Uterus (tissue), 4 donors: Measurements from ENCODE around the gene OR5C1. TPM values are rescaled to one million over a fixed set of nuclear protein-coding genes. Genes with fewer than 3 reads are reported as not detected.

Experiments used
- DNase-seq, 2 donors: peaks; one replicate each; pipeline ENCODE4 v3.0.0-alpha.2; 2019 to 2020
- H3K27ac ChIP-seq, 2 donors: fragments of 200-600 bp; sonication (generic); 1 replicate in 1 of 2; 2 replicates in 1 of 2; pipeline ENCODE4 v1.5.1; 2016 to 2018
- H3K27me3 ChIP-seq, 2 donors: fragments of 200-600 bp; sonication (generic); one replicate each; pipeline ENCODE4 v1.5.1; 2018 to 2019; ENCODE audit warnings: control low read depth in 1 of 2
- H3K36me3 ChIP-seq, 2 donors: fragments of 200-600 bp; sonication (generic); one replicate each; pipeline ENCODE4 v1.5.1; 2019; ENCODE audit warnings: control low read depth in 1 of 2
- H3K4me1 ChIP-seq, 2 donors: fragments of 200-600 bp; sonication (generic); one replicate each; pipeline ENCODE4 v1.5.1; 2018 to 2019; ENCODE audit warnings: control low read depth in 1 of 2
- H3K4me3 ChIP-seq, 2 donors: fragments of 200-600 bp; sonication (generic); 1 replicate in 1 of 2; 2 replicates in 1 of 2; pipeline ENCODE4 v1.5.1; 2018 to 2019; ENCODE audit warnings: mild to moderate bottlenecking in 1 of 2
- H3K9me3 ChIP-seq, 2 donors: fragments of 200-600 bp; sonication (generic); one replicate each; pipeline ENCODE4 v1.5.1; 2019; ENCODE audit warnings: control low read depth in 1 of 2
- POLR2A ChIP-seq, 2 donors: fragments of 450-650 bp; IDR thresholded peaks; one replicate each; pipeline ENCODE4 v1.6.1; 2016; ENCODE audit warnings: antibody characterized with exemption in 2 of 2, mild to moderate bottlenecking in 1 of 2, moderate library complexity in 1 of 2
- intact Hi-C: fragments of 100-400 bp; cut with DNase I; formaldehyde crosslinking; loops from one replicate; pipeline ENCODE4 v1.15.1; 2023; ENCODE audit warnings: low total_unique reads
- total RNA-seq, 4 donors: library from RNA; depleted of rRNA in 3 of 4; stranded (reverse); fragments of >200 nt in 3 of 4; gene quantifications; one replicate each; pipeline versions ENCODE4 v1.1.0 to v1.2.4, GENCODE V29; 2014 to 2023
- TF ChIP-seq, protein P1 (sequence below), 4 experiments: fragments of 200-600 bp in 2 of 4; fragments of 450-650 bp in 2 of 4; sonication (generic) in 2 of 4; IDR thresholded peaks; one replicate each; pipeline ENCODE4 v1.5.1; 2016 to 2019; ENCODE audit warnings: antibody characterized with exemption in 4 of 4, mild to moderate bottlenecking in 2 of 4, moderate library complexity in 1 of 4
- donor health status: DM: yes; HTN: yes; CAD: no.

OR5C1 gene
- total RNA-seq, 4 donors from 2014 or later, result not detected

DNA sequence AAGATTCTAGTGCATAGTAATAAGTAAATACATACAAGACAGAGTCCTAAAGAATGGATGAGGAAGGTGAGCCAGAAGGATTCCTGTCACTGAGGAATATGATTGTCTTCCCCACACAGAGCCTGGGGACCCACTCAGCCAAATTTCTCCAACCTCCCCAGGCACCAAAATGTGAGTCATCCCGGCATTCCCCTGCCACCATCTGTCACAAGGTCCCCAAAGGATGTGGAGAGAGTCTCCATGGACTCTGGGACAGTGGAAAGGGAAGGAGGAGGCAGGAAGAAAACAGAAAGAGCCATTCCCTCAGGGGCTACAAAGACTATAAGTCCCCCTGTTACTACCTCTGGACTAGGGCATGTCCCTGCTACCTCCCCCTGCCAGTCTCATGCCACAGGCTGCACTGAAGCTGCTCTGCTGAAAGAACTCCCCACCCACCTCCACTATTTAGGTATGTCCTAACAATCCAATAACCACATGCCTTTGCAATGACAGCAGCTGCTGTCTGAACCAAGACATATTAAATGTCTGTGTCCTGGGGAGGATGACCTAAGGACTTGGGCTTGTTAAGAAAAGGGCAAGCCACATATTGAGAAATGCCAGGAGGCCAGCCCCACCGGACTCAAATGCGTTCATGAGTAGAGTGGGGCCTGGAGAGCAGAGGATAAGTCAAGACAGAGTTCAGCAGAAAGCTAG is 10.7 kb upstream of the OR5C1 start:
- no peak for DNase-seq
- Histone ChIP-seq H3K36me3 (no peaks in the 10 kb centered on the region), H3K4me3 (no peak overlapping the region), H3K27me3 (no peaks in the 10 kb centered on the region), H3K27ac (no peak overlapping the region), H3K4me1 (no peaks in the 10 kb centered on the region), H3K9me3 (no peaks in the 10 kb centered on the region)
- intact Hi-C loops, result no loop called here
- TF ChIP-seq POLR2A (IDR thresholded peaks at IDR 0.05), result no peak
- TF ChIP-seq, protein P1, sequence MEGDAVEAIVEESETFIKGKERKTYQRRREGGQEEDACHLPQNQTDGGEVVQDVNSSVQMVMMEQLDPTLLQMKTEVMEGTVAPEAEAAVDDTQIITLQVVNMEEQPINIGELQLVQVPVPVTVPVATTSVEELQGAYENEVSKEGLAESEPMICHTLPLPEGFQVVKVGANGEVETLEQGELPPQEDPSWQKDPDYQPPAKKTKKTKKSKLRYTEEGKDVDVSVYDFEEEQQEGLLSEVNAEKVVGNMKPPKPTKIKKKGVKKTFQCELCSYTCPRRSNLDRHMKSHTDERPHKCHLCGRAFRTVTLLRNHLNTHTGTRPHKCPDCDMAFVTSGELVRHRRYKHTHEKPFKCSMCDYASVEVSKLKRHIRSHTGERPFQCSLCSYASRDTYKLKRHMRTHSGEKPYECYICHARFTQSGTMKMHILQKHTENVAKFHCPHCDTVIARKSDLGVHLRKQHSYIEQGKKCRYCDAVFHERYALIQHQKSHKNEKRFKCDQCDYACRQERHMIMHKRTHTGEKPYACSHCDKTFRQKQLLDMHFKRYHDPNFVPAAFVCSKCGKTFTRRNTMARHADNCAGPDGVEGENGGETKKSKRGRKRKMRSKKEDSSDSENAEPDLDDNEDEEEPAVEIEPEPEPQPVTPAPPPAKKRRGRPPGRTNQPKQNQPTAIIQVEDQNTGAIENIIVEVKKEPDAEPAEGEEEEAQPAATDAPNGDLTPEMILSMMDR (IDR thresholded peaks at IDR 0.05), result no peak

DNA sequence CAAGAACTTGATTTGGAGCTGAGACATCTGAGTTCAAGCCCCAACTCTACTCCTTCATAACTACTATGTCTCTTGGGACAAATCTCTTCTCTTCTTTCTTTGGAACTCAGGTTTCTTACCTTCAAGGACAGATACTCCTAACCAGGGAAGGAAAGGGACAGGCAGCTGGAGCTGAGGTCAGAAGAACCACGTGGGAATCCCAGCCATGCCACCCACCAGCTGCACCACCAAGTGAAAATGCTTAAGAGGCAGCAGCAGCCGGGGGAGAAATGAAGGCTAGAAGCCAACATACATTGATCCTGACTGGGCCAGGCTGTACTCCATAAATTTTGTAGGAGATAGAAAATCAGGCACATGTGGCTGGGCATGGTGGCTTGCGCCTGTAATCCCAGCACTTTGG is 9.6 kb upstream of the OR5C1 start:
- H3K9me3 ChIP-seq, result no peaks in the 10 kb centered on the region
- TF ChIP-seq POLR2A (IDR thresholded peaks at IDR 0.05), result no peak
- TF ChIP-seq, protein P1 (IDR thresholded peaks at IDR 0.05), result no peak
- no peaks in the 10 kb centered on the region for H3K4me1 ChIP-seq
- H3K27ac ChIP-seq, result no peak overlapping the region
- H3K36me3 ChIP-seq, result no peaks in the 10 kb centered on the region
- no peak overlapping the region for H3K4me3 ChIP-seq
- intact Hi-C loops, result no loop called here
- no peak for DNase-seq
- H3K27me3 ChIP-seq, result no peaks in the 10 kb centered on the region

DNA sequence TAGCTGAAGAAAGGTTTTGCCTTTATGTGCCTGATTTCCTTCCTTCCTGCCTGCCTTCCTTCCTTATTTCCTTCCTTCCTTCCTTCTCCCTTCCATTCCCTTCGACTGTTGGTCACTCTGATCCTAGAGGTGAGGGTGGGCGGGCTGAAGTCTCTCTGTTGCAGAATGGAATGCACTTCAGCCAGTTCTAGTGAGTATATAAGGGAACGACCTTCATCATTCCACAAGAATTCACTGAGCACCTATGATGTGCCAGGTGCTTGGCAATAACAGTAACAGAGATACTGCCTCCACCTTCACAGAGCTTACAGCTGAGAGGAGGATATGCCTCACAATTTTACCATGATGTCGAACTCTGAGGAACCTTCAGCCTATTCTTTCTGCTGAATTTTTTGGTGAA is 8.7 kb upstream of the OR5C1 start:
- intact Hi-C loops, result no loop called here
- Histone ChIP-seq H3K4me3 (no peak overlapping the region), H3K36me3 (no peaks in the 10 kb centered on the region), H3K27me3 (no peaks in the 10 kb centered on the region), H3K9me3 (no peaks in the 10 kb centered on the region), H3K27ac (no peak overlapping the region), H3K4me1 (no peaks in the 10 kb centered on the region)
- no peak for TF ChIP-seq POLR2A (IDR thresholded peaks at IDR 0.05)
- TF ChIP-seq, protein P1 (IDR thresholded peaks at IDR 0.05), result no peak
- DNase-seq, result no peak

DNA sequence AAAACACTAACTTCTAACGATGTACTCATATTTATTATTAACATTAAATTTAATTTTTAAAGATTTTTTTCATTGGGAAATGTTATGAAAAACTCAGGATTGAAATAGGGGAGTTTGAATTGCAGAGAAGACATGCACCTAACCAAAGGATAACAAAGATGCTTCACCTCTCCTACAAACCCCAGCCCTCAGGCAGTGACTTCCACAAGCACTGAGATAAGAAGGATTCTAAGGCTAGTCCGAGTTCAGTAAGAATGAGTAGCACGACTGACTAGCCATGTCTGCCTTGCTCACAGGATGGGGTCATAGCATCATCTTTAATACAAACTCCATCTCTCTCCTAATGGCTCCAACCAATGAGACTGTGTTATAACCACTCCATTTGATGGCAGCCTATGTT is 7.1 kb upstream of the OR5C1 start:
- Histone ChIP-seq H3K4me3 (no peak overlapping the region), H3K27me3 (no peaks in the 10 kb centered on the region), H3K36me3 (no peaks in the 10 kb centered on the region), H3K4me1 (no peaks in the 10 kb centered on the region), H3K27ac (no peak overlapping the region), H3K9me3 (no peaks in the 10 kb centered on the region)
- no peak for TF ChIP-seq POLR2A (IDR thresholded peaks at IDR 0.05)
- TF ChIP-seq, protein P1 (IDR thresholded peaks at IDR 0.05), result no peak
- intact Hi-C loops, result no loop called here
- no peak for DNase-seq

DNA sequence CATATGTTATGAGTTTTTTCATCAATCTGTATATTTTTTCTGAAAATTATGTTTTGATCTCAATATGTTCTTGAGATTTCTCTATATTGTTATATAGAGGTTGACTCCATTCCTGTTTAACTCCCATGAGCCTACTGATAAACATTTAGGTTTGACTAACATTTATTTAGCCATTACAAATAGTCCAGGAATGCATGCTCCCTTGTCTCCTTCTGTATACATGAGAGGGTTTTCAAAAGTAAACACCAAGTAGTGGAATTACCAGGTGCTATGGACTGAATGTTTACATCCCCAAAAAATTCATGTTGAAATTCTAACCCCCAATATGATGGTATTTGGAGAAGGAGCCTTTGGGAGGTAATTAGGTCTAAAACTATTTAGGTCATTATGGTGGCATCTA is 3.5 kb upstream of the OR5C1 start:
- Histone ChIP-seq H3K4me1 (no peaks in the 10 kb centered on the region), H3K36me3 (no peaks in the 10 kb centered on the region), H3K9me3 (no peaks in the 10 kb centered on the region), H3K27me3 (no peaks in the 10 kb centered on the region), H3K27ac (no peak overlapping the region), H3K4me3 (no peak overlapping the region)
- intact Hi-C loops, result no loop called here
- TF ChIP-seq, protein P1 (IDR thresholded peaks at IDR 0.05), result no peak
- no peak for TF ChIP-seq POLR2A (IDR thresholded peaks at IDR 0.05)
- no peak for DNase-seq
